Measurements from ENCODE around the gene DAB1. TPM values are rescaled to one million over a fixed set of nuclear protein-coding genes. Genes with fewer than 3 reads are reported as not detected.

Gene DAB1
- total and polyA plus RNA-seq, 2 of the 8 experiments (the other 6 are each of a cell fraction or from before 2014, with no cell fraction given), result 4.4 to 11.8 TPM

- no peak overlapping the region for H4K5ac ChIP-seq (ENCODE audit: insufficient read length, low read depth, low read length)
- H2BK5ac ChIP-seq (ENCODE audit: low read depth, low read length), result no peak overlapping the region
- no peak overlapping the region for H3K4me2 ChIP-seq (ENCODE audit: insufficient read depth in 1 of 2, low read depth in 2 of 2, low read length in 2 of 2)
- H3K79me2 ChIP-seq (ENCODE audit: control insufficient read depth in 1 of 2, insufficient read depth in 2 of 2, low read length in 2 of 2), result no peaks in the 10 kb centered on the region
- no peak overlapping the region for H2BK15ac ChIP-seq (ENCODE audit: low read length)
- no peak overlapping the region for H3K56ac ChIP-seq (replicated peaks; ENCODE audit: insufficient read length, low read depth, low read length)
- H2AK5ac ChIP-seq (ENCODE audit: low read depth, low read length), result no peak overlapping the region
- H4K20me1 ChIP-seq (replicated peaks in 1 of 2; ENCODE audit: control insufficient read depth in 1 of 2, insufficient read depth in 2 of 2, low read length in 2 of 2), result no peaks in the 10 kb centered on the region
- no peaks in the 10 kb centered on the region for H3K27me3 ChIP-seq (replicated peaks in 1 of 4; ENCODE audit: control insufficient read depth in 3 of 4, extremely low read depth in 1 of 4, insufficient read depth in 3 of 4, low read length in 3 of 4)
- ChIA-PET POLR2A (ENCODE audit: partially characterized antibody) (no interaction called here), CTCF (ENCODE audit: partially characterized antibody) (interaction anchor here (0.8 to 1.0 kb wide), 2 partner anchors 8 to 109 kb away, joined by 3 read pairs; no protein-coding TSS in a partner anchor)
- H3K9ac ChIP-seq (replicated peaks in 1 of 4; ENCODE audit: extremely low read depth in 1 of 4, low read depth in 3 of 4, low read length in 3 of 4), result no peak overlapping the region
- H2BK12ac ChIP-seq (ENCODE audit: low read depth, low read length), result no peak overlapping the region
- no peaks in the 10 kb centered on the region for H3K23me2 ChIP-seq (ENCODE audit: low read depth, low read length)
- H4K8ac ChIP-seq (ENCODE audit: extremely low read depth, insufficient read depth, low read length), result no peak overlapping the region
- H3K18ac ChIP-seq (ENCODE audit: extremely low read depth, low read length), result no peak overlapping the region
- FAIRE-seq (no peak), DNase-seq (ENCODE audit: low read depth in 1 of 2, low spot score in 2 of 2) (no peak)
- peaks cover 0 to 2% (median 0%) of the 10 kb centered on the region in 4 experiments; a peak in 1 of 7 replicates for H3K4me1 ChIP-seq (replicated peaks in 1 of 4; ENCODE audit: control insufficient read depth in 3 of 4, insufficient read depth in 4 of 4, low read length in 3 of 4)
- no peak overlapping the region for H4K91ac ChIP-seq (replicated peaks; ENCODE audit: insufficient read length, low read length)
- no peak overlapping the region for H2BK20ac ChIP-seq (ENCODE audit: low read length)
- H3K23ac ChIP-seq (ENCODE audit: insufficient read length), result no peak overlapping the region
- no peaks in the 10 kb centered on the region for H3K9me3 ChIP-seq (ENCODE audit: insufficient read depth in 2 of 2, low read depth in 1 of 2, low read length in 1 of 2)
- no peak overlapping the region for H2BK120ac ChIP-seq (replicated peaks; ENCODE audit: low read depth, low read length)
- H3K4ac ChIP-seq (replicated peaks; ENCODE audit: insufficient read length, low read depth, low read length), result no peak overlapping the region
- no peak overlapping the region for H3K4me3 ChIP-seq (ENCODE audit: extremely low read depth in 1 of 4, insufficient read depth in 2 of 4, low read depth in 3 of 4, low read length in 4 of 4)
- no peaks in the 10 kb centered on the region for H3K36me3 ChIP-seq (ENCODE audit: control insufficient read depth in 2 of 4, insufficient read depth in 4 of 4, low read length in 3 of 4)
- no peaks in the 10 kb centered on the region; the same call in 1 of the 2 replicates for H3K79me1 ChIP-seq (ENCODE audit: low read depth, low read length)
- WGBS, 2 experiments (ENCODE audit: extremely low coverage in 1 of 2, insufficient coverage in 1 of 2, insufficient read length in 1 of 2, insufficient replicate concordance in 2 of 2, low coverage in 1 of 2, low lambda C conversion rate in 2 of 2, missing lambda C conversion rate in 1 of 2), result 93% methylated on average over 3 of the region's 3 CpGs; no CpG with 5 or more reads in 1 of the 2 experiments
- H3K14ac ChIP-seq (ENCODE audit: insufficient read length), result no peak overlapping the region
- H3K27ac ChIP-seq (ENCODE audit: low read depth, low read length), result no peak overlapping the region
- no peak overlapping the region for H2AFZ ChIP-seq (ENCODE audit: low read length)
- TF ChIP-seq ZNF274 (IDR thresholded peaks at IDR 0.05; ENCODE audit: borderline replicate concordance, extremely low read depth, low read length), result no peak
- no peak for TF ChIP-seq CREB1 (IDR thresholded peaks at IDR 0.05)
- TF ChIP-seq CBX5 (IDR thresholded peaks at IDR 0.05; ENCODE audit: low read depth, low read length), result no peak
- TF ChIP-seq ATF3 (IDR thresholded peaks at IDR 0.05; ENCODE audit: insufficient read depth, low read depth, low read length), result no peak
- TF ChIP-seq RXRA (IDR thresholded peaks at IDR 0.05; ENCODE audit: insufficient read depth, low read depth, low read length), result no peak
- no peak for TF ChIP-seq KDM1A (IDR thresholded peaks at IDR 0.05; ENCODE audit: borderline replicate concordance, low read length)
- TF ChIP-seq CTBP2 (IDR thresholded peaks at IDR 0.05; ENCODE audit: borderline replicate concordance, insufficient read depth, insufficient read length, low read length), result no peak
- TF ChIP-seq YY1 (IDR thresholded peaks at IDR 0.05; ENCODE audit: low read depth, low read length), result no peak
- no peak for TF ChIP-seq SIRT6 (IDR thresholded peaks at IDR 0.05; ENCODE audit: low read length)
- TF ChIP-seq SIN3A (conservative IDR thresholded peaks at IDR 0.05 in 1 of 2, IDR thresholded peaks at IDR 0.05 in 1 of 2; ENCODE audit: low read depth in 1 of 2, low read length in 2 of 2), result no peak
- TF ChIP-seq SP1 (IDR thresholded peaks at IDR 0.05; ENCODE audit: low read depth, low read length), result no peak
These were observed 185.6 kb downstream of the DAB1 start for GRCh38 chr1:57238233-57238781.

All from H1 (cell line).